ENCODE data around the gene CTF1. TPM values are rescaled to one million over a fixed set of nuclear protein-coding genes. Genes with fewer than 3 reads are reported as not detected.

Gene CTF1
- total RNA-seq, 1 donor from 2014 or later, result 5.2 TPM

DNA sequence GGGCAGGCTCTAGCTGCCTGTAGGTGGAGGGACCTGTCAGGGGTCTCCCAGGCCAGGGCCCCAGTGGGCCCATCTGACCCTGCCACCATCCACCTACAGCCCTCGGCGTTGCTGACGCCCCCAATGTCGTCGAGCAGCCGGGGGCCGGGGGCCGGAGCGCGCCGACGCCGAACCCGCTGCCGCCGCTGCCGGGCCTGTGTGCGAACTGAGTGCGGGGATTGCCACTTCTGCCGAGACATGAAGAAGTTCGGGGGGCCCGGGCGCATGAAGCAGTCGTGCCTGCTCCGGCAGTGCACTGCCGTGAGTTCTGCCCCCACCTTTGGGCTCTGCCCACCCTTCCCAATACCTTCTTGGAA, 29.2 kb downstream of the CTF1 start:
- Mint-ChIP-seq H3K36me3 (ENCODE audit: low read depth, unreplicated experiment) (peaks cover 2% of the 10 kb centered on the region), H3K27me3 (ENCODE audit: low read depth, unreplicated experiment) (no peaks in the 10 kb centered on the region), H3K4me3 (ENCODE audit: unreplicated experiment) (peak overlapping the region; percentile 76), H3K9me3 (ENCODE audit: unreplicated experiment) (no peaks in the 10 kb centered on the region), H3K27ac (ENCODE audit: unreplicated experiment) (no peak overlapping the region), H3K4me1 (ENCODE audit: low read depth, unreplicated experiment) (peaks cover 11% of the 10 kb centered on the region)
- H3K4me2 ChIP-seq (ENCODE audit: low read length), result peak overlapping the region; percentile 94
- TF ChIP-seq CTCF (IDR thresholded peaks at IDR 0.05; ENCODE audit: insufficient read depth, low read depth, low read length) (no peak), EZH2 (IDR thresholded peaks at IDR 0.05; ENCODE audit: insufficient read depth, low read length) (no peak)
- no peaks in the 10 kb centered on the region for H3K9me3 ChIP-seq (ENCODE audit: insufficient read depth, low read depth, low read length)
- DNase-seq (ENCODE audit: low read depth) (no peak), FAIRE-seq (no peak)
- H3K79me2 ChIP-seq (ENCODE audit: insufficient read depth, low read length), result peaks cover 15% of the 10 kb centered on the region
- no peak overlapping the region for H3K9ac ChIP-seq (ENCODE audit: low read length)
- no peaks in the 10 kb centered on the region for H3K27me3 ChIP-seq (ENCODE audit: insufficient read depth, low read length)
- peaks cover 20% of the 10 kb centered on the region for H3K4me1 ChIP-seq (ENCODE audit: insufficient read depth, low read length)
- H3K36me3 ChIP-seq (ENCODE audit: insufficient read depth, low read length), result peaks cover 5% of the 10 kb centered on the region
- H3K4me3 ChIP-seq (ENCODE audit: insufficient read depth, low read depth, low read length), result no peak overlapping the region
- H2AFZ ChIP-seq (ENCODE audit: low read depth, low read length), result no peak overlapping the region
- no peak overlapping the region for H3K27ac ChIP-seq (ENCODE audit: low read depth, low read length)
- H4K20me1 ChIP-seq (ENCODE audit: insufficient read depth, low read length), result peaks cover 35% of the 10 kb centered on the region

DNA sequence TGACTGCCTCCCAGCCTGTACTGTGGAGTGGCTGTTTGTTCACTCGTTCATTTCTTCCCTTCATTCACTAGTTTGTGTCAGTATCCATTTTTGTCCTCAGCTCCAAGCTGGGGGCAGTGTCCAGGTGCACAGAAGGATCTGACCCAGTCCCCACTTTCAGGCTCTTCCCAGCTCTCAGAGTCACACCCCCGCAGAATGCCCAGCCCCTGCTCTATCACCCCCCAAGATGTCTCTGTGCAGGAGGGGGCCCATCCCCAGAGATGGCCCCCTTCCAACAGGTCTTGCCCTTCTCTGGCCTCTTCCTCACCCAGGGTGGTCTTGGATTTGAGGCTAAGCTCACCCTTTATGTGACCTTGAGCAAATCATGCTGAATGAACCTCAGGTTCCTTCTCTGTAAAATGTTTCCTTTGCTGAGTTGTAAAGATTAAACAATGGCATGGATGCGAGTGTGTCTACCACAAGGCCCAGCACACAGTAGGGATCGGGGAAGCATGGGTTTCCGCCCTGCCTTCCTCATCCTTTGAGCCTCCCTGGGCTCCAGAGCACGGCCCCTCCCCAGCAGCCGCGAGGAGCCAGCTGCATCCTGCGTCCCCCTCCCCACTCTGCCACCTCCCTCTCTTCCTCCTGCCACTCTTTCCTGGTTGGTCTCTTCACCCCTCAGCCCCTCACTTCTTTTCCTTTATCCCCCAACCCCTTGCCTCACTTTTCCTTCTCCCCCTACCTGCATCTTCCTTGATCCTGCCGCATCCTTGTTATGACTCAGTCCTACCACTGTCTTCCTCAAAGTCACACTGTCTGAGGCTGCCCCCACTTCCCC, 29.8 kb downstream of the CTF1 start:
- peaks cover 11% of the 10 kb centered on the region for H3K36me3 ChIP-seq (ENCODE audit: insufficient read depth, low read length)
- H3K4me3 Mint-ChIP-seq (ENCODE audit: unreplicated experiment), result peak overlapping the region; percentile 76
- H2AFZ ChIP-seq (ENCODE audit: low read depth, low read length), result no peak overlapping the region
- H3K27ac Mint-ChIP-seq (ENCODE audit: unreplicated experiment), result peak overlapping the region; percentile 55
- TF ChIP-seq EZH2 (IDR thresholded peaks at IDR 0.05; ENCODE audit: insufficient read depth, low read length), result no peak
- no peak for TF ChIP-seq CTCF (IDR thresholded peaks at IDR 0.05; ENCODE audit: insufficient read depth, low read depth, low read length)
- H3K9me3 Mint-ChIP-seq (ENCODE audit: unreplicated experiment), result no peaks in the 10 kb centered on the region
- no peaks in the 10 kb centered on the region for H3K9me3 ChIP-seq (ENCODE audit: insufficient read depth, low read depth, low read length)
- no peak overlapping the region for H3K9ac ChIP-seq (ENCODE audit: low read length)
- H3K4me1 Mint-ChIP-seq (ENCODE audit: low read depth, unreplicated experiment), result peaks cover 11% of the 10 kb centered on the region
- no peaks in the 10 kb centered on the region for H3K27me3 ChIP-seq (ENCODE audit: insufficient read depth, low read length)
- H3K36me3 Mint-ChIP-seq (ENCODE audit: low read depth, unreplicated experiment), result peaks cover 2% of the 10 kb centered on the region
- H3K4me3 ChIP-seq (ENCODE audit: insufficient read depth, low read depth, low read length), result no peak overlapping the region
- peaks cover 41% of the 10 kb centered on the region for H4K20me1 ChIP-seq (ENCODE audit: insufficient read depth, low read length)
- no peaks in the 10 kb centered on the region for H3K27me3 Mint-ChIP-seq (ENCODE audit: low read depth, unreplicated experiment)
- peak overlapping the region; percentile 12 for H3K4me2 ChIP-seq (ENCODE audit: low read length)
- H3K79me2 ChIP-seq (ENCODE audit: insufficient read depth, low read length), result peaks cover 15% of the 10 kb centered on the region
- DNase-seq (ENCODE audit: low read depth), result no peak
- no peak overlapping the region for H3K27ac ChIP-seq (ENCODE audit: low read depth, low read length)
- H3K4me1 ChIP-seq (ENCODE audit: insufficient read depth, low read length), result peaks cover 19% of the 10 kb centered on the region
- no peak for FAIRE-seq
